ENCODE measurements around the gene S100PBP. TPM values are rescaled to one million over a fixed set of nuclear protein-coding genes. Genes with fewer than 3 reads are reported as not detected.

The S100PBP gene
- total and polyA plus RNA-seq, 7 donors, result 3.9 to 18.1 (median 9.7) TPM

DNA sequence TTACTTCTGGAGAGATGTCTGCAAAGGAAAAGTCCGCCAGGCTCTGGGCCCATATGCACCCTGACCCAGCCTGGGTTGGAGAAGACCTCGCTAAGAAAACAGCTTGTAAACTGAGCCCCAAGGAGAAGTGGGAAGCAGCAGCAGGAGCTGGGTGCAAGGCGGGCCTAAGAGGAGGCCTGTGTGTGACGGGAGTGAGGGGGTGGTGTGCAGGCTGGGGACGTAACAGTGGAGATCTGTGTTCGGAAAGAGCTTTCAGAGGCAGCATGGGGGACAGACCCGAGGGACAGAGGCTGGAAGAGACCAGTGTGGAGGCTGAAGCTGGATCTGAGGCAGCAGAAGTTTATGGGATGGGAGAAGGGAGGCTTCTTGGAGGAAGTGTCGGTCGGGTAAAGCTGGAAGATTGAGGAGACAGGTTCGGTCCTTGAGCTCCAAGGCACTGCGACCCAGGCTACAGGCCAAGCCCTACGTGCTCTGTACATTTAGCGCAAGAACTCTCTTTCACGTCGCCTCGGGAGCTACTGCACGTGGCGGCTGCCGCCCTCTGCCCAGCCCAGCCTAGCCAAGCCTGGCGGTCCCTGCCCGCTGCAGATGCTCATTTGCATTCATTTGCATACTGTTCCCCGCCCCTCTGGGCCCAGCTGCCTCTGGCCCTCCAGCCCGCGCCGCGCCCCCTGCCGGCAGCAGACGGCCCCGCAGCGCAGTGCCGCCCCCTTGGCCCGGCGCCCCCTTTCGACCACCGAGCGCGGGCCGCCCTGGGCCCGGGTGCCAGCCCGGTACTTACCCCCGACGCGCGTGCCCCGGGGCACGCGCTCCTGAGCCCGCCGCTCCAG, 75.1 kb downstream of the S100PBP start:
- H3K36me3 ChIP-seq (ENCODE audit: insufficient read depth in 1 of 2, low read depth in 1 of 2), result no peaks in the 10 kb centered on the region
- intact Hi-C loops (cut with DNase I), result no loop called here
- no peak overlapping the region for H3K27ac ChIP-seq
- peaks cover 0 to 45% (median 18%) of the 10 kb centered on the region in 3 donors for H3K27me3 ChIP-seq (ENCODE audit: insufficient read depth in 3 of 3, low read length in 2 of 3)
- no peaks in the 10 kb centered on the region for H3K9me3 ChIP-seq
- DNase-seq (peak in 1 of 2 donors; percentile 59), ATAC-seq (peak in 3 of 4 donors; percentile 33 to 65 (median 63))
- H3K4me3 ChIP-seq, result peak overlapping the region; percentile 64
- WGBS, 3 donors, result 20 to 23% (median 21%) methylated on average over 33 to 49 of the region's 49 CpGs
- TF ChIP-seq, protein P1, sequence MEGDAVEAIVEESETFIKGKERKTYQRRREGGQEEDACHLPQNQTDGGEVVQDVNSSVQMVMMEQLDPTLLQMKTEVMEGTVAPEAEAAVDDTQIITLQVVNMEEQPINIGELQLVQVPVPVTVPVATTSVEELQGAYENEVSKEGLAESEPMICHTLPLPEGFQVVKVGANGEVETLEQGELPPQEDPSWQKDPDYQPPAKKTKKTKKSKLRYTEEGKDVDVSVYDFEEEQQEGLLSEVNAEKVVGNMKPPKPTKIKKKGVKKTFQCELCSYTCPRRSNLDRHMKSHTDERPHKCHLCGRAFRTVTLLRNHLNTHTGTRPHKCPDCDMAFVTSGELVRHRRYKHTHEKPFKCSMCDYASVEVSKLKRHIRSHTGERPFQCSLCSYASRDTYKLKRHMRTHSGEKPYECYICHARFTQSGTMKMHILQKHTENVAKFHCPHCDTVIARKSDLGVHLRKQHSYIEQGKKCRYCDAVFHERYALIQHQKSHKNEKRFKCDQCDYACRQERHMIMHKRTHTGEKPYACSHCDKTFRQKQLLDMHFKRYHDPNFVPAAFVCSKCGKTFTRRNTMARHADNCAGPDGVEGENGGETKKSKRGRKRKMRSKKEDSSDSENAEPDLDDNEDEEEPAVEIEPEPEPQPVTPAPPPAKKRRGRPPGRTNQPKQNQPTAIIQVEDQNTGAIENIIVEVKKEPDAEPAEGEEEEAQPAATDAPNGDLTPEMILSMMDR (IDR thresholded peaks at IDR 0.05), result peak; percentile 43
- H3K4me1 ChIP-seq, result no peaks in the 10 kb centered on the region

DNA sequence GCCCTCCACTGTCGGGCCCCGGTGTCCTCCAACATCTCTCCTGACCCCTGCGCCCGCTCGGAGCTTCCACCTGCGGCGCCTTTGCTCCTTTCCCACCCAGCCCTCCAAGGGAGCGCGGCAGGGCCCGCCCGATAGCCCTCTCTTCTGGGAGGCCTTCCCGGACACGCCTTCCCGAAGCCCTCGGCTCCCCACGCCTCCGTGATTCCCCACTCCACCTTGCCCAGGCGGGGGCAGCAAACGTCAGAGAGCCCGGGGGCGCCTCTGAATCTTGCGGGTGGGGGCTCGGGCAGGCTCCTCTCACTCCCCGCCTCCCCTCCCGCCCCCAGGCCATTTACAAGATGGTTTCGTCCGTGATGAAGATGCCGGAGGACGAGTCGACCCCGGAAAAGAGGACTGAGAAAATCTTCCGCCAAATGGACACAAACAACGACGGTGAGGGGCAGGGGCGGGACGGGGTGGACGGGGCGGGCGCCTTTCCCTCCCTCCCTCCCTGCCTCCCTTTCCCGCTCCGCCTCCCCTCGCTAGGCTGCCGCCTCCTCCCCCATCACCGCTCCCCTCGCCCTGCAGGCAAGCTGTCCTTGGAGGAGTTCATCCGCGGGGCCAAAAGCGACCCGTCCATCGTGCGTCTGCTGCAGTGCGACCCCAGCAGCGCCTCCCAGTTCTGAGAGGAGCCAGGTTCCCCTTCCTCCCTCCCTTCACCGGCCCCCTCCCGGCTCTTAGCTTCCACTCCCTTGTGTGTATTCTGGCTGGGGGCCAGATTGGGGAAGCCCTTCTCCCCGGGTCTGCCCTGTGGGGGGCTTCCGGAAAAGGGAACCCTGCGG, 76.0 kb downstream of the S100PBP start:
- Histone ChIP-seq H3K27ac (no peak overlapping the region), H3K4me1 (no peaks in the 10 kb centered on the region), H3K27me3 (ENCODE audit: insufficient read depth in 3 of 3, low read length in 2 of 3) (peaks cover 0 to 37% (median 18%) of the 10 kb centered on the region in 3 donors), H3K9me3 (no peaks in the 10 kb centered on the region), H3K4me3 (peak overlapping the region; percentile 64), H3K36me3 (ENCODE audit: insufficient read depth in 1 of 2, low read depth in 1 of 2) (no peaks in the 10 kb centered on the region)
- peak in 3 of 4 donors; percentile 30 to 58 (median 39) for ATAC-seq
- TF ChIP-seq, protein P1 (IDR thresholded peaks at IDR 0.05), result no peak
- 3% methylated on average over 45 to 58 of the region's 58 CpGs for WGBS, 3 donors
- peak; percentile 43 to 61 for DNase-seq
- intact Hi-C loops (cut with DNase I), result no loop called here

DNA sequence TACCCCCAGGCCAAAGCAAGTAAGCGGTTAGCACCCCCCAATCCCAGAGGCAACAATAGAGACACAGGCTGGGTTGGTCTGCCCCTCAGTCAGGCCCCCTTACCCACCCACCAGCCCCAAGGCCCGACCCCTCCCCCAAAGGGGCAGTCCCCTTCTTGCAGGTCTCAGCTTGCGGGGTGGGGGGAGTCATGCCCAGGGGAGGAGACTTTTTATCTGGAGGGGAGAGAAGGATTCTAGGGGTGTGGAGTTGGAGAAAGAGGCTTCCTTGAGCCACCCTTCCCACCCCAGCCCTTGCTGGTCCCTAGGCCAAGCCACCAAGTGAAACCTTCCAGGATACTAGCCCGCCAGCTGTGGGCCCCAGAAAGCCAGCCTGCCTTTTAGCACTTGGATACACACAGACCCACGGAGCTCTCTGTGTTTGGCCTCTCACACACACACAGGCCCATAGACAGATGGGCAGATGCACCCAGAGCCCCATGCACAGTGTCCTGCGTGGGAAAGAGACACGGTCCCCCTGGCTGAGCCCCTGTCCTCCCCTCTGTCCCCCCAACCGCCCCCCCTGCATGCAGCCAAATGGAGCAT, 76.7 kb downstream of the S100PBP start:
- H3K4me1 ChIP-seq, result no peaks in the 10 kb centered on the region
- no peak overlapping the region for H3K27ac ChIP-seq
- intact Hi-C loops (cut with DNase I), result no loop called here
- DNase-seq, result no peak
- 69 to 81% (median 72%) methylated on average over 8 of the region's 8 CpGs for WGBS, 3 donors
- no peak overlapping the region for H3K4me3 ChIP-seq
- H3K9me3 ChIP-seq, result no peaks in the 10 kb centered on the region
- H3K27me3 ChIP-seq (ENCODE audit: insufficient read depth in 3 of 3, low read length in 2 of 3), result peaks cover 0 to 34% (median 16%) of the 10 kb centered on the region in 3 donors
- TF ChIP-seq, protein P1 (IDR thresholded peaks at IDR 0.05), result no peak
- peak in 1 of 4 donors; percentile 7 for ATAC-seq
- no peaks in the 10 kb centered on the region for H3K36me3 ChIP-seq (ENCODE audit: insufficient read depth in 1 of 2, low read depth in 1 of 2)

DNA sequence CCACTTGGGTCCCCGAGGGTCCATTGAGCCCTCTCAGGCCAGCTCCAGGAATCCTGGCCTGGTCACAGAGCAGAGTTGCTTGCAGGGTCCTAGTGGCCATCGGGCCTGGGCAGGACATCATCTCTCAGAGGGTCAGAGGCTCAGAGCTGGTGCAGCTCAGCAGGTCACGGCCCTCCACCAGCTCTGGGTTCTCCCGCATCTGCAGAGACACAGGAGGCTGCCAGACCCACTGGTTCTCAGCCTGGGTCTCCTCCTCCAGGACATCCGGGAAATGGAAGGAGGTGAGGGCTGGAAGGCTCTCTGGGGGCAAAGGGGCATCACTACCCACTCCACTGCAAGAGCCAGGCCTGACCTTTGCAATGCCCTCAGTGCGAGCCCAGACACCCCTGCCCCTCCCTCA, 77.2 kb downstream of the S100PBP start:
- ATAC-seq, result no peak
- peaks cover 0 to 34% (median 16%) of the 10 kb centered on the region in 3 donors for H3K27me3 ChIP-seq (ENCODE audit: insufficient read depth in 3 of 3, low read length in 2 of 3)
- no peaks in the 10 kb centered on the region for H3K9me3 ChIP-seq
- no peak overlapping the region for H3K27ac ChIP-seq
- H3K36me3 ChIP-seq (ENCODE audit: insufficient read depth in 1 of 2, low read depth in 1 of 2), result no peaks in the 10 kb centered on the region
- DNase-seq, result no peak
- no peak overlapping the region for H3K4me3 ChIP-seq
- no peaks in the 10 kb centered on the region for H3K4me1 ChIP-seq
- TF ChIP-seq, protein P1 (IDR thresholded peaks at IDR 0.05), result no peak
- WGBS, 3 donors, result 82 to 95% (median 87%) methylated on average over 6 of the region's 6 CpGs
- intact Hi-C loops (cut with DNase I), result no loop called here
